ENCODE measurements around the gene LTB4R. TPM values are rescaled to one million over a fixed set of nuclear protein-coding genes. Genes with fewer than 3 reads are reported as not detected.

LTB4R gene
- total RNA-seq, 1 experiment from 2014 or later: 13.4 TPM

DNA sequence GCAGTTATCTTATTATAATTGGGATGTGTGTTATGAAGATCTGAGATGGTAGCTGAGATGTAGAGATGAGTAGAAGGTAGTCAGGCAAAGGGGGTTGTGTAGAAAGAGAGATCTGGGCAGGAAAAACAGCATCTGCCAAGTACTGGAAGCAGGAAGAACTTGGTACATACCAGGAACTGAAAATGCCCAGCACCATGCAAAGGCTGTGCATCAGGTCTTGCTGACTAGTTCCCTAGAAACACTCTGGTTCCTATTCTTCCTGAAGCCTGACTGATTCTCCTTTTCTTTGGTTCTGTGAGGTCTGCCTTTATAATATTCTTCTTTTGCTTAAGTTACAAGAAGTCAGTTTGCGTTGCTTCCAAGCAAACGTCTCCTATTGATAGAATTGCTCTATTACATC is 50.0 kb downstream of the LTB4R start:
- CTCF ChIA-PET: interaction anchor here (1.7 to 2.0 kb wide), 2 partner anchors 28 to 70 kb away, joined by 5 to 6 read pairs; no protein-coding TSS in a partner anchor
- no peak overlapping the region for H3K27ac Mint-ChIP-seq (ENCODE audit: unreplicated experiment)
- no TSS peak for BruUV-seq (replicated peaks)
- no peak overlapping the region for H3K4me3 Mint-ChIP-seq (ENCODE audit: low read depth, unreplicated experiment)
- H3K27me3 Mint-ChIP-seq (ENCODE audit: unreplicated experiment): no peaks in the 10 kb centered on the region
- no peak for DNase-seq
- intact Hi-C loops (cut with micrococcal nuclease; ENCODE audit: unreplicated experiment): loop anchor here (1.0 kb wide), 1 partner anchor 51 kb away; no protein-coding TSS in a partner anchor
- no peaks in the 10 kb centered on the region for H3K9me3 Mint-ChIP-seq (ENCODE audit: low read depth, unreplicated experiment)
- H3K4me1 Mint-ChIP-seq (ENCODE audit: low read depth, unreplicated experiment): peaks cover 11% of the 10 kb centered on the region
- peaks cover 9% of the 10 kb centered on the region for H3K36me3 Mint-ChIP-seq (ENCODE audit: insufficient read depth, unreplicated experiment)
- no peak for TF ChIP-seq CTCF (IDR thresholded peaks at IDR 0.05; ENCODE audit: unreplicated experiment)

- Mint-ChIP-seq H3K9me3 (ENCODE audit: low read depth, unreplicated experiment) (no peaks in the 10 kb centered on the region), H3K27me3 (ENCODE audit: unreplicated experiment) (no peaks in the 10 kb centered on the region), H3K4me3 (ENCODE audit: low read depth, unreplicated experiment) (no peak overlapping the region), H3K27ac (ENCODE audit: unreplicated experiment) (no peak overlapping the region), H3K36me3 (ENCODE audit: insufficient read depth, unreplicated experiment) (peaks cover 20% of the 10 kb centered on the region), H3K4me1 (ENCODE audit: low read depth, unreplicated experiment) (peaks cover 11% of the 10 kb centered on the region)
- BruUV-seq (replicated peaks): no TSS peak
- no peak for TF ChIP-seq CTCF (IDR thresholded peaks at IDR 0.05; ENCODE audit: unreplicated experiment)
- CTCF ChIA-PET: interaction anchor here (1.1 to 2.0 kb wide), 3 partner anchors 29 to 69 kb away, joined by 3 to 6 read pairs (median 5); no protein-coding TSS in a partner anchor
- DNase-seq: no peak
- intact Hi-C loops (cut with micrococcal nuclease; ENCODE audit: unreplicated experiment): no loop called here
Observed at GRCh38 chr14:24362241-24362960, 51.1 kb downstream of the LTB4R start.

DNA sequence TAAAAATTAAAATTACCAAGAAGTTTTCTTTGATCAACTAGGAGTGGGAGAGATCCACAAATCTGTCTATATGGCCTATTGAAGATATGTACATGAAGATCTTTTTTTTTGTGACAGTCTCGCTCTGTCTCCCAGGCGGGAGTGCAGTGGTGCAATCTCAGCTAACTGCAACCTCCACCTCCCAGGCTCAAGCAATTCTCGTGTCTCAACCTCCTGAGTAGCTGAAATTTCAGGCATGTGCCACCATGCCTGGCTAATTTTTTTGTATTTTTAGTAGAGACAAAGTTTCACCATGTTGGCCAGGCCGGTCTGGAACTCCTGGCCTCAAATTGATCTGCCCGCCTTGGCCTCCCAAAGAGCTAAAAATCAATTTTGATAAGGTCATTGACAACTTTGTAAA is 52.1 kb downstream of the LTB4R start:
- no peak for TF ChIP-seq CTCF (IDR thresholded peaks at IDR 0.05; ENCODE audit: unreplicated experiment)
- Mint-ChIP-seq H3K27me3 (ENCODE audit: unreplicated experiment) (no peaks in the 10 kb centered on the region), H3K27ac (ENCODE audit: unreplicated experiment) (no peak overlapping the region), H3K9me3 (ENCODE audit: low read depth, unreplicated experiment) (no peaks in the 10 kb centered on the region), H3K4me1 (ENCODE audit: low read depth, unreplicated experiment) (peaks cover 11% of the 10 kb centered on the region), H3K36me3 (ENCODE audit: insufficient read depth, unreplicated experiment) (peaks cover 30% of the 10 kb centered on the region), H3K4me3 (ENCODE audit: low read depth, unreplicated experiment) (no peak overlapping the region)
- intact Hi-C loops (cut with micrococcal nuclease; ENCODE audit: unreplicated experiment): no loop called here
- DNase-seq: no peak
- CTCF ChIA-PET: interaction anchor here (1.1 to 2.0 kb wide), 3 partner anchors 30 to 68 kb away, joined by 3 to 6 read pairs (median 5); no protein-coding TSS in a partner anchor
- no TSS peak for BruUV-seq (replicated peaks)

DNA sequence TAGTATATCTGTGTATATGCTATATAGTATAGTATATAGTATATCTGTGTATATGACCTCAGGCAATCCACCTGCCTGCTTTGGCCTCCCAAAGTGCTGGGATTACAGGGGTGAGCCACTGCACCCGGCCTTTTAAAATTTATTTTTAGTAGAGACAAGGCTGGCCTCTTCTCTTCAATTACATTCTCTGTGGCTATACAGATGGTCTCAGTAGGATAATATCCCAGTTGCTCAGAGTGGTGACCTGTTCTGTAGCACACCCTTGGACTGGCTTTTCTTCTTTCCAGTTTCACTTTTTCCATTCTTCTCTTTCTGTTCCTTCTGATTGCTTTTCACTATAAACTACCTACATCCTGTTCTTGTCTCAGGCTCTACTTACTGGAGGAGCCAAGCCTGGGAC is 53.5 kb downstream of the LTB4R start:
- intact Hi-C loops (cut with micrococcal nuclease; ENCODE audit: unreplicated experiment): loop anchor here (1.0 to 5.0 kb wide), 3 partner anchors 27 to 66 kb away; no protein-coding TSS in a partner anchor
- Mint-ChIP-seq H3K4me1 (ENCODE audit: low read depth, unreplicated experiment) (peaks cover 11% of the 10 kb centered on the region), H3K36me3 (ENCODE audit: insufficient read depth, unreplicated experiment) (peaks cover 32% of the 10 kb centered on the region), H3K27me3 (ENCODE audit: unreplicated experiment) (no peaks in the 10 kb centered on the region), H3K27ac (ENCODE audit: unreplicated experiment) (no peak overlapping the region), H3K4me3 (ENCODE audit: low read depth, unreplicated experiment) (no peak overlapping the region), H3K9me3 (ENCODE audit: low read depth, unreplicated experiment) (no peaks in the 10 kb centered on the region)
- TF ChIP-seq CTCF (IDR thresholded peaks at IDR 0.05; ENCODE audit: unreplicated experiment): no peak
- no peak for DNase-seq
- CTCF ChIA-PET: interaction anchor here (1.2 to 2.3 kb wide), 3 partner anchors 32 to 72 kb away, joined by 9 to 53 read pairs (median 14); partner anchors contain the start of genes CBLN3 and KHNYN
- BruUV-seq (replicated peaks): no TSS peak

Data from Calu3 (cell line).